ENCODE results near the gene TLE2. TPM values are rescaled to one million over a fixed set of nuclear protein-coding genes. Genes with fewer than 3 reads are reported as not detected.

Gene TLE2
- total RNA-seq, 1 donor from 2014 or later, result 13.7 TPM

GRCh38 chr19:3045191-3045590 lies 16.1 kb upstream of the TLE2 start:
- Mint-ChIP-seq H3K4me3 (ENCODE audit: unreplicated experiment) (no peak overlapping the region), H3K27ac (ENCODE audit: unreplicated experiment) (no peak overlapping the region), H3K4me1 (ENCODE audit: low read depth) (peaks cover 6% of the 10 kb centered on the region), H3K27me3 (ENCODE audit: low read depth) (peaks cover 1% of the 10 kb centered on the region), H3K36me3 (ENCODE audit: low read depth) (no peaks in the 10 kb centered on the region), H3K9me3 (ENCODE audit: low read depth) (no peaks in the 10 kb centered on the region)
- DNase-seq (ENCODE audit: low spot score), result no peak
- no peak for TF ChIP-seq CTCF (IDR thresholded peaks at IDR 0.05)

GRCh38 chr19:3042621-3043267 lies 13.7 kb upstream of the TLE2 start:
- no peak for TF ChIP-seq CTCF (IDR thresholded peaks at IDR 0.05)
- DNase-seq (ENCODE audit: low spot score), result no peak
- H3K27me3 Mint-ChIP-seq (ENCODE audit: low read depth), result no peaks in the 10 kb centered on the region
- H3K4me1 Mint-ChIP-seq (ENCODE audit: low read depth), result peaks cover 4% of the 10 kb centered on the region
- no peak overlapping the region for H3K27ac Mint-ChIP-seq (ENCODE audit: unreplicated experiment)
- no peaks in the 10 kb centered on the region for H3K9me3 Mint-ChIP-seq (ENCODE audit: low read depth)
- H3K36me3 Mint-ChIP-seq (ENCODE audit: low read depth), result no peaks in the 10 kb centered on the region
- no peak overlapping the region for H3K4me3 Mint-ChIP-seq (ENCODE audit: unreplicated experiment)

DNA sequence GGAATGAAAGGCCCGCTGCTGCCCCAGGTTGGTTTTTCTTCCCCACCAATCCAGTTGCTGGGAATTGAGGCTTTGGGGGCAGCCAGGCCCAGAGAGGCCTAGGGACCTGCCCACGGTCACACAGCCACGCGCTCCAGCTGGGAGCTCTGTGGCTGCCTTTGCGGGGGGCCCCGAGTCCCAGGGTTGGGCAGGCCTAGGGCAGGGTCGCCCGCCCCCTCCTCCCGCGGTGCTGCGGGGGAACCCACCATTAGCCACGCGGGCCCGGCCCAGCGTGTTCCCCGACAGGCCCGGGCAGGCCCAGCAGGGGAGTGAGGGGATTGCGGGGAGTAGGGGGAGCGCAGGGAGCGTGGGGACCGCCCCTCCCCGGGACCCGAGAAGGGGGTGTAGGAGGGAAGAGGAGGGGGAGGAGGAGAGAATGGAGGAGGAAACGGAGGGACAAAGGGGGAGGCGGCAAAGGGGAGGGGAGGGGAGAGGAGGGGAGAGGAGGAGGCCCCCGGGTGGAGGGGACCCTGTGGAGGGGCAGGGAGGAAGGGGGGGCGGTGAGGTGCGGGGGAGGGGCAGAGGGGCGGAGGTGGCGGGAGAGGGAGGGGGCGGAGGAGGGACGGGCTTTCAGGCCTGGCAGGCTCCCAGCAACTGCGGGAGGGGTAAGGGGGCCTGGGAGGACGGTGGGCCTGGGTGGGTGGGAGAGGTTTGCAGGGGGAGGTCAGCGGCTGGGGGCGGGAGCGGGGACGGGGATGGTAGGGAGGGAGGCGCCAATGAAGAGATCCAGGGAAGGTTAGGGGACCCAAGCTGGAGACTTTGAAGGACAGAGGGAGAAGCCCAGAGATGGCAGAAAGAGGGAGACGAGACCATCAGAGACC lies 12.9 kb upstream of the TLE2 start:
- TF ChIP-seq CTCF (IDR thresholded peaks at IDR 0.05), result no peak
- Mint-ChIP-seq H3K4me1 (ENCODE audit: low read depth) (no peaks in the 10 kb centered on the region), H3K4me3 (ENCODE audit: unreplicated experiment) (no peak overlapping the region), H3K36me3 (ENCODE audit: low read depth) (no peaks in the 10 kb centered on the region), H3K27me3 (ENCODE audit: low read depth) (no peaks in the 10 kb centered on the region), H3K9me3 (ENCODE audit: low read depth) (no peaks in the 10 kb centered on the region), H3K27ac (ENCODE audit: unreplicated experiment) (no peak overlapping the region)
- no peak for DNase-seq (ENCODE audit: low spot score)

DNA sequence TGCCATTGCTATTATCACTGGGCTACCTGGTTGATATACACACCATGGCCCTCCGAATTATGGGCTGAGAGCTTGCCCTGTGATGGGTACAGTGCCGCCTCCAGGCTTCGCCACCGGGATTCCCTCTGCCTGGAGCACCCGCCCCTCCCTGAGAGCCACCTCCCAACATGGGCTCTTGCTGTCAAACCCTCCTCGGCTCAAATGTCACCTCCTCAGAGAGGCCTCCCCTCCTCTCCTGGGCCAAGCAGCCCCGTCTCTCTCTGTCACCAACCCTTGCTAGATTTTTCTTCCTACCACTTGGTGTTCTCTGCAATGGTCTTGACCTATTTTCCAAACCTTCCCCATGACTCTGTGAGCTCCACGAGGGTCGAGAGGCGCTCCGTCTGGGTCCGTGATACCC lies 12.2 kb upstream of the TLE2 start:
- no peak for DNase-seq (ENCODE audit: low spot score)
- Mint-ChIP-seq H3K27ac (ENCODE audit: unreplicated experiment) (no peak overlapping the region), H3K4me1 (ENCODE audit: low read depth) (peaks cover 3% of the 10 kb centered on the region), H3K27me3 (ENCODE audit: low read depth) (no peaks in the 10 kb centered on the region), H3K4me3 (ENCODE audit: unreplicated experiment) (no peak overlapping the region), H3K9me3 (ENCODE audit: low read depth) (no peaks in the 10 kb centered on the region), H3K36me3 (ENCODE audit: low read depth) (no peaks in the 10 kb centered on the region)
- TF ChIP-seq CTCF (IDR thresholded peaks at IDR 0.05), result no peak

DNA sequence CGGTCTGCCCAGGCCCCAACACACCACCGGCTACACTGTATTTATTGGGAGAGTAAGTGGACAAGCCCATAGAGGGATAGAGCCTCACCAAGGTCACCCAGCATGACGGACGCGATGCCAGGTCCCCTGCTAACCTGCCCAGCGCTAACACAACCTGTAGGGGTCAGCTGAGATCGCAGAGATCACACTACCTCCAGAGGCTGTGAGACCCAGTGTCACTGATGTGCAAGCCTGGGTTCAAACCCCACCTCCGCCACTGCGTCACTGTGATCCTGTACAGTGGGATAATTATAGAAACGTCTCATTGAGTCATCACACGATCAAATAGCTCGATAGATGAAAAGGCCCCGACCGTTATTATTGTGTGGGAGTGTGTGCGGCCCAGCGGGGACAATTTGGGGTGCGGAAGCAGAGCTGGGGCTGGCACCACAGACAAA lies 10.6 kb upstream of the TLE2 start:
- H3K27ac Mint-ChIP-seq (ENCODE audit: unreplicated experiment), result no peak overlapping the region
- no peaks in the 10 kb centered on the region for H3K27me3 Mint-ChIP-seq (ENCODE audit: low read depth)
- no peak for TF ChIP-seq CTCF (IDR thresholded peaks at IDR 0.05)
- H3K4me3 Mint-ChIP-seq (ENCODE audit: unreplicated experiment), result no peak overlapping the region
- no peaks in the 10 kb centered on the region for H3K9me3 Mint-ChIP-seq (ENCODE audit: low read depth)
- DNase-seq (ENCODE audit: low spot score), result no peak
- no peaks in the 10 kb centered on the region for H3K36me3 Mint-ChIP-seq (ENCODE audit: low read depth)
- H3K4me1 Mint-ChIP-seq (ENCODE audit: low read depth), result peaks cover 16% of the 10 kb centered on the region

Data from chondrocyte (in vitro differentiated cells).